IMR-90 (cell line): ENCODE measurements around the gene TACC2. TPM values are rescaled to one million over a fixed set of nuclear protein-coding genes. Genes with fewer than 3 reads are reported as not detected.

Source experiments
- ATAC-seq: fragments of 200-7000 bp; cut with Tn5 transposase; 2 replicates; pipeline ENCODE4 v1.9.1; 2020; ENCODE audit warnings: low read depth, mild to moderate bottlenecking, moderate library complexity
- BruUV-seq: library from RNA; stranded (reverse); fragments of 400-500 nt; replicated peaks from 2 replicates; lab custom pipeline; 2021; lab: Mats Ljungman, UMichigan
- CTCF ChIA-PET: fragments of 300-600 bp; formaldehyde crosslinking; extraction: SDS; loops from one replicate; lab custom pipeline; 2021; ENCODE audit warnings: antibody characterized with exemption; lab: Yijun Ruan, JAX
- POLR2A ChIA-PET: fragments of 300-600 bp; sonication (Branson Sonifier 250); formaldehyde crosslinking; loops from one replicate; lab custom pipeline; 2022; ENCODE audit warnings: antibody characterized with exemption; ENCODE audit not compliant: unreplicated experiment; lab: Charles Lee
- DNase-seq: peaks from one replicate; pipeline ENCODE4 v3.0.0; 2013
- H2AFZ ChIP-seq: replicated peaks from 2 replicates; pipeline ENCODE3; 2013; ENCODE audit warnings: low read length, mild to moderate bottlenecking; ENCODE audit not compliant: poor library complexity
- H2AK5ac ChIP-seq: 2 replicates; pipeline ENCODE4 v1.6.1; 2013; ENCODE audit warnings: low read depth, low read length, inconsistent platforms
- H2AK9ac ChIP-seq: replicated peaks from 2 replicates; pipeline ENCODE3; 2013; ENCODE audit warnings: mild to moderate bottlenecking, low read depth, low read length, moderate library complexity; ENCODE audit not compliant: poor library complexity
- H2BK120ac ChIP-seq: 2 replicates; pipeline ENCODE4 v1.6.1; 2013; ENCODE audit warnings: low read depth, low read length, inconsistent platforms
- H2BK15ac ChIP-seq: 3 replicates; pipeline ENCODE4 v1.6.1; 2013; ENCODE audit warnings: low read depth, low read length, inconsistent platforms
- H2BK20ac ChIP-seq: 2 replicates; pipeline ENCODE4 v1.6.1; 2013; ENCODE audit warnings: low read depth, mild to moderate bottlenecking, inconsistent platforms, low read length, moderate library complexity
- H2BK5ac ChIP-seq: 2 replicates; pipeline ENCODE4 v1.6.1; 2013; ENCODE audit warnings: mild to moderate bottlenecking, low read depth, low read length, inconsistent platforms; ENCODE audit not compliant: poor library complexity, severe bottlenecking
- H3K14ac ChIP-seq: replicated peaks from 2 replicates; pipeline ENCODE4 v1.6.1; 2013; ENCODE audit warnings: low read depth, low read length, inconsistent platforms
- H3K18ac ChIP-seq: 2 replicates; pipeline ENCODE4 v1.6.1; 2013; ENCODE audit warnings: low read depth, low read length, control low read depth
- H3K23ac ChIP-seq: 2 replicates; pipeline ENCODE4 v1.6.1; 2013; ENCODE audit warnings: low read depth, low read length, inconsistent platforms
- H3K27ac ChIP-seq: 2 replicates; pipeline ENCODE4 v1.5.1; 2013; ENCODE audit warnings: mild to moderate bottlenecking, control low read depth, low read length; ENCODE audit not compliant: insufficient read depth
- H3K27me3 ChIP-seq: 2 replicates; pipeline ENCODE4 v1.6.1; 2013; ENCODE audit warnings: low read length; ENCODE audit not compliant: control insufficient read depth, insufficient read depth
- H3K36me3 ChIP-seq: 2 replicates; pipeline ENCODE4 v1.6.1; 2013; ENCODE audit warnings: low read length, mixed read lengths; ENCODE audit not compliant: control insufficient read depth, insufficient read depth
- H3K4ac ChIP-seq: 2 replicates; pipeline ENCODE4 v1.6.1; 2013; ENCODE audit warnings: low read depth, low read length, inconsistent platforms
- H3K4me1 ChIP-seq: 2 replicates; pipeline ENCODE4 v1.6.1; 2013; ENCODE audit warnings: low read length, mixed read lengths; ENCODE audit not compliant: control insufficient read depth, insufficient read depth
- H3K4me2 ChIP-seq: 2 replicates; pipeline ENCODE4 v1.6.1; 2013; ENCODE audit warnings: low read depth, mild to moderate bottlenecking, control low read depth, low read length, moderate library complexity
- H3K4me3 ChIP-seq: 2 replicates; pipeline ENCODE4 v1.5.1; 2013; ENCODE audit warnings: low read depth, mild to moderate bottlenecking, control low read depth, low read length, moderate library complexity; ENCODE audit not compliant: insufficient read depth
- H3K56ac ChIP-seq: 2 replicates; pipeline ENCODE4 v1.6.1; 2013; ENCODE audit warnings: low read length, inconsistent platforms; ENCODE audit not compliant: insufficient read depth; ENCODE audit errors: extremely low read depth
- H3K79me1 ChIP-seq, 2 experiments: 2 replicates each; pipeline ENCODE4 v1.6.1; 2013; ENCODE audit warnings: low read length in 2 of 2, inconsistent platforms in 1 of 2, low read depth in 1 of 2
- H3K9ac ChIP-seq: 2 replicates; pipeline ENCODE4 v1.6.1; 2013; ENCODE audit warnings: low read depth, low read length, control low read depth
- H3K9me1 ChIP-seq: 2 replicates; pipeline ENCODE4 v1.6.1; 2013; ENCODE audit warnings: low read length, inconsistent platforms; ENCODE audit not compliant: insufficient read depth
- H3K9me3 ChIP-seq: 2 replicates; pipeline ENCODE4 v1.6.1; 2013; ENCODE audit warnings: low read length; ENCODE audit not compliant: control insufficient read depth, insufficient read depth
- H4K20me1 ChIP-seq: 2 replicates; pipeline ENCODE4 v1.6.1; 2013; ENCODE audit warnings: low read length, inconsistent platforms; ENCODE audit not compliant: insufficient read depth
- H4K5ac ChIP-seq: 2 replicates; pipeline ENCODE4 v1.6.1; 2013; ENCODE audit warnings: mild to moderate bottlenecking, low read depth, low read length, control low read depth
- H4K8ac ChIP-seq, 2 experiments: 2 replicates each; pipeline ENCODE4 v1.6.1; 2013; ENCODE audit warnings: low read depth in 2 of 2, low read length in 2 of 2, control low read depth in 1 of 2, inconsistent platforms in 1 of 2
- H4K91ac ChIP-seq: 2 replicates; pipeline ENCODE4 v1.6.1; 2013; ENCODE audit warnings: low read depth, low read length, inconsistent platforms; ENCODE audit not compliant: insufficient read depth
- BHLHE40 ChIP-seq: fragments of 150-350 bp; IDR thresholded peaks from 2 replicates; pipeline ENCODE4 v1.6.1; 2016; ENCODE audit warnings: mild to moderate bottlenecking, low read depth, low read length
- CEBPB ChIP-seq: IDR thresholded peaks from 2 replicates; pipeline ENCODE4 v1.6.1; 2012; ENCODE audit warnings: low read depth, low read length, improper control_type of control experiment
- CHD1 ChIP-seq: IDR thresholded peaks from 2 replicates; pipeline ENCODE4 v1.6.1; 2012; ENCODE audit warnings: low read depth, low read length, improper control_type of control experiment
- CTCF ChIP-seq: conservative IDR thresholded peaks from 2 replicates; pipeline ENCODE4 v1.5.1; 2012; ENCODE audit warnings: mild to moderate bottlenecking, low read depth, low read length, improper control_type of control experiment
- FOS ChIP-seq: fragments of 150-350 bp; IDR thresholded peaks from 2 replicates; pipeline ENCODE4 v1.6.1; 2016; ENCODE audit warnings: low read depth, low read length
- MAFK ChIP-seq: IDR thresholded peaks from 2 replicates; pipeline ENCODE4 v1.6.1; 2012; ENCODE audit warnings: low read depth, low read length, improper control_type of control experiment
- MAZ ChIP-seq: IDR thresholded peaks from 2 replicates; pipeline ENCODE4 v1.6.1; 2012; ENCODE audit warnings: low read depth, mild to moderate bottlenecking, low read length, improper control_type of control experiment, moderate library complexity, borderline replicate concordance
- NFE2L2 ChIP-seq: fragments of 150-350 bp; IDR thresholded peaks from 2 replicates; pipeline ENCODE4 v1.6.1; 2016; ENCODE audit warnings: low read depth, mild to moderate bottlenecking, low read length
- RAD21 ChIP-seq: IDR thresholded peaks from 2 replicates; pipeline ENCODE4 v1.6.1; 2012; ENCODE audit warnings: low read length, improper control_type of control experiment
- RCOR1 ChIP-seq: IDR thresholded peaks from 2 replicates; pipeline ENCODE4 v1.6.1; 2012; ENCODE audit warnings: mild to moderate bottlenecking, low read length, improper control_type of control experiment; ENCODE audit not compliant: insufficient replicate concordance
- RFX5 ChIP-seq: IDR thresholded peaks from 2 replicates; pipeline ENCODE4 v1.8.0; 2012; ENCODE audit warnings: low read depth, mild to moderate bottlenecking, low read length, moderate library complexity
- SMC3 ChIP-seq: fragments of 150-350 bp; IDR thresholded peaks from 2 replicates; pipeline ENCODE4 v1.6.1; 2016; ENCODE audit warnings: low read depth, mild to moderate bottlenecking, antibody characterized with exemption, low read length, moderate library complexity
- USF2 ChIP-seq: fragments of 150-350 bp; IDR thresholded peaks from 2 replicates; pipeline ENCODE4 v1.6.1; 2017; ENCODE audit warnings: mild to moderate bottlenecking, antibody characterized with exemption, low read length, low read depth
- WGBS, 2 experiments: methylation state at CpG; one replicate each; pipeline versions ENCODE4 v1.1.5 to v1.1.7; 2013; ENCODE audit warnings: missing lambda C conversion rate in 2 of 2; ENCODE audit not compliant: insufficient read length in 1 of 2; ENCODE audit errors: extremely low coverage in 2 of 2; 5-methylcytosine and 5-hydroxymethylcytosine counted together
- dilution Hi-C: fragments of 300-500 bp; cut with HindIII; formaldehyde crosslinking; loops from one replicate; pipeline ENCODE4 v1.14.3; 2018; ENCODE audit warnings: low sequenced_read_pairs; ENCODE audit not compliant: unreplicated experiment
- in situ Hi-C: fragments of 300-500 bp; cut with MboI; formaldehyde crosslinking; loops from 3 replicates; pipeline ENCODE4 v1.14.3; 2019; ENCODE audit warnings: low sequenced_read_pairs, inconsistent platforms, mixed read lengths
- intact Hi-C: fragments of 100-400 bp; cut with micrococcal nuclease; formaldehyde crosslinking; loops from 2 replicates; pipeline ENCODE4 v1.10.0; 2022
- polyA plus RNA-seq, 3 experiments: library from polyadenylated mRNA; depleted of rRNA; stranded (reverse); fragments of >200 nt; gene quantifications; 2 replicates each; pipeline ENCODE4 v1.2.3, GENCODE V29; 2012; ENCODE audit warnings: low replicate concordance in 1 of 3
- total RNA-seq: library from RNA; depleted of rRNA; stranded (reverse); fragments of >200 nt; gene quantifications from 2 replicates; pipeline ENCODE4 v1.2.3, GENCODE V29; 2012
- TF ChIP-seq, protein P1 (sequence below): fragments of 150-350 bp; IDR thresholded peaks from 2 replicates; pipeline ENCODE4 v1.6.1; 2016; ENCODE audit warnings: low read depth, mild to moderate bottlenecking, low read length, moderate library complexity, borderline replicate concordance

TACC2 gene
- total and polyA plus RNA-seq, 2 of the 4 experiments (the other 2 are of a cell fraction) = 2.9 to 15.4 TPM

DNA sequence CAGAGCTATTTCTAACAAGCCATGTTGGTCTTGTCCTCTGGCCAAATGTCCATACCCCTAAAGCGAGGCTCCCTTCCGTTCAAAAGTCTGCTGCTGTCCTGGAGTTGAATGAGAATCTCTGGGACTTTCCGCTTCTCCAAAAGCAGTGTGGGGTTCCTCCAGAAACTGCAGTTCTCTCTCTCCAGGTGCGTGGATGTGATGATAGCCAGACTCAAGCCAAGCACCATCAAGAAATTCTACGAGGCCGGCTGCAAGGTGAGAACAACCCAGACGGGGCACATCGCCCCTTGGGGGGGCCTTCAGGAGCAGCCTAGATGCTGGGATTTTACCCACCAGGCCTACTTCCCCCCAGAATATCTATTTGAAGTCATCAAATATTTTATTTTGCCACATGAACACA is 308.6 kb downstream of the TACC2 start:
- BruUV-seq = no TSS peak
- ATAC-seq = no peak
- intact Hi-C loops = no loop called here

More for the DNA sequence above, 308.6 kb downstream of the TACC2 start:
- no peak overlapping the region for H3K4me3 ChIP-seq
- H3K36me3 ChIP-seq = no peaks in the 10 kb centered on the region
- peaks cover 15% of the 10 kb centered on the region; the same call in 1 of the 2 replicates for H3K27me3 ChIP-seq
- H2AK5ac ChIP-seq = no peak overlapping the region
- dilution Hi-C loops = no loop called here
- no peak overlapping the region for H3K4ac ChIP-seq
- POLR2A ChIA-PET = no interaction called here
- no peak overlapping the region for H3K23ac ChIP-seq
- no peak overlapping the region for H2BK120ac ChIP-seq
- H4K91ac ChIP-seq = no peak overlapping the region
- H2AK9ac ChIP-seq = no peak overlapping the region
- no peak overlapping the region for H2AFZ ChIP-seq
- H4K8ac ChIP-seq = no peak overlapping the region
- in situ Hi-C loops = loop anchor here (5.0 kb wide), 2 partner anchors 135 to 270 kb away; no protein-coding TSS in a partner anchor
- no peak overlapping the region for H2BK20ac ChIP-seq
- no peak overlapping the region for H3K14ac ChIP-seq
- CTCF ChIA-PET = interaction anchor here (1.4 to 2.5 kb wide), 2 partner anchors 10 to 18 kb away, joined by 4 to 6 read pairs; no protein-coding TSS in a partner anchor
- no peaks in the 10 kb centered on the region for H4K20me1 ChIP-seq
- H3K9ac ChIP-seq = no peak overlapping the region
- H4K5ac ChIP-seq = no peak overlapping the region
- H3K9me1 ChIP-seq = 0 out of 2 replicates have a peak, but pooled peaks cover 2% of the 10 kb centered on the region
- no peak overlapping the region for H3K4me2 ChIP-seq
- no peak overlapping the region for H2BK15ac ChIP-seq
- no peaks in the 10 kb centered on the region for H3K79me1 ChIP-seq
- DNase-seq = no peak
- H2BK5ac ChIP-seq = no peak overlapping the region
- H3K4me1 ChIP-seq = peaks cover 5% of the 10 kb centered on the region
- no peak overlapping the region for H3K27ac ChIP-seq
- H3K18ac ChIP-seq = no peak overlapping the region
- 80% methylated on average over 2 of the region's 8 CpGs; no CpG with 5 or more reads in 1 of the 2 experiments for WGBS, 2 experiments
- H3K56ac ChIP-seq = no peak overlapping the region
- TF ChIP-seq RFX5 (no peak), CHD1 (no peak), RAD21 (no peak), NFE2L2 (no peak), MAZ (no peak), FOS (no peak), CEBPB (no peak), SMC3 (no peak), USF2 (no peak), CTCF (no peak), MAFK (no peak), RCOR1 (no peak), BHLHE40 (no peak)
- TF ChIP-seq, protein P1, sequence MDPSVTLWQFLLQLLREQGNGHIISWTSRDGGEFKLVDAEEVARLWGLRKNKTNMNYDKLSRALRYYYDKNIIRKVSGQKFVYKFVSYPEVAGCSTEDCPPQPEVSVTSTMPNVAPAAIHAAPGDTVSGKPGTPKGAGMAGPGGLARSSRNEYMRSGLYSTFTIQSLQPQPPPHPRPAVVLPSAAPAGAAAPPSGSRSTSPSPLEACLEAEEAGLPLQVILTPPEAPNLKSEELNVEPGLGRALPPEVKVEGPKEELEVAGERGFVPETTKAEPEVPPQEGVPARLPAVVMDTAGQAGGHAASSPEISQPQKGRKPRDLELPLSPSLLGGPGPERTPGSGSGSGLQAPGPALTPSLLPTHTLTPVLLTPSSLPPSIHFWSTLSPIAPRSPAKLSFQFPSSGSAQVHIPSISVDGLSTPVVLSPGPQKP = no peak
- H3K9me3 ChIP-seq = no peaks in the 10 kb centered on the region
